Dendritic cell treated with granulocyte-macrophage colony-stimulating factor and Interleukin-4, amounts not matched to agents 40 ng/mL and 50 ng/mL, for 4 days (primary cell): ENCODE data around the gene WDHD1.
A peak's percentile ranks its signal among the peaks of the same experiment; 100 is the strongest.
"Not testable (repeated sequence)": the region's sequence is repeated elsewhere in the genome, so short reads cannot be mapped to it uniquely, and the experiment has no call there.

Experiments used
- H3K27ac Mint-ChIP-seq: one replicate; pipeline ENCODE4 v1.8.0; 2022; ENCODE audit warnings: mild to moderate bottlenecking, mixed read lengths
- H3K27me3 Mint-ChIP-seq: one replicate; pipeline ENCODE4 v1.8.0; 2022; ENCODE audit warnings: mild to moderate bottlenecking, mixed read lengths
- H3K36me3 Mint-ChIP-seq: one replicate; pipeline ENCODE4 v1.8.0; 2022; ENCODE audit warnings: low read depth, mixed read lengths
- H3K4me1 Mint-ChIP-seq: one replicate; pipeline ENCODE4 v1.8.0; 2022; ENCODE audit warnings: low read depth, mixed read lengths
- H3K4me3 Mint-ChIP-seq: one replicate; pipeline ENCODE4 v1.8.0; 2022; ENCODE audit warnings: mild to moderate bottlenecking, moderate library complexity, mixed read lengths
- H3K9me3 Mint-ChIP-seq: one replicate; pipeline ENCODE4 v1.8.0; 2022; ENCODE audit warnings: mixed read lengths
- intact Hi-C: fragments of 100-400 bp; cut with micrococcal nuclease; formaldehyde crosslinking; loops from one replicate; pipeline ENCODE4 v1.15.0; 2022

Gene WDHD1

GRCh38 chr14:55053500-55053899 lies 26.6 kb upstream of the WDHD1 start:
- no peak overlapping the region for H3K4me3 Mint-ChIP-seq
- H3K27me3 Mint-ChIP-seq: no peaks in the 10 kb centered on the region
- no peak overlapping the region for H3K27ac Mint-ChIP-seq
- H3K4me1 Mint-ChIP-seq: peaks cover 29% of the 10 kb centered on the region
- no peaks in the 10 kb centered on the region for H3K9me3 Mint-ChIP-seq
- peaks cover 34% of the 10 kb centered on the region for H3K36me3 Mint-ChIP-seq
- intact Hi-C loops: loop anchor here (10.0 kb wide), 1 partner anchor 221 kb away; the partner anchor contains the start of gene FBXO34

GRCh38 chr14:55053018-55053417 lies 26.1 kb upstream of the WDHD1 start:
- Mint-ChIP-seq H3K27ac (no peak overlapping the region), H3K27me3 (no peaks in the 10 kb centered on the region), H3K9me3 (no peaks in the 10 kb centered on the region), H3K4me1 (peaks cover 29% of the 10 kb centered on the region), H3K4me3 (peak overlapping the region; percentile 86), H3K36me3 (peaks cover 29% of the 10 kb centered on the region)
- intact Hi-C loops: loop anchor here (10.0 kb wide), 1 partner anchor 222 kb away; the partner anchor contains the start of gene FBXO34

GRCh38 chr14:55052269-55052930 lies 25.5 kb upstream of the WDHD1 start:
- intact Hi-C loops: loop anchor here (10.0 kb wide), 1 partner anchor 222 kb away; the partner anchor contains the start of gene FBXO34
- Mint-ChIP-seq H3K36me3 (peaks cover 23% of the 10 kb centered on the region), H3K27me3 (no peaks in the 10 kb centered on the region), H3K9me3 (no peaks in the 10 kb centered on the region), H3K4me1 (peaks cover 29% of the 10 kb centered on the region), H3K27ac (peak overlapping the region; percentile 92), H3K4me3 (peak overlapping the region; percentile 86)

GRCh38 chr14:55051423-55052268 lies 24.7 kb upstream of the WDHD1 start, which contains the start of gene MAPK1IP1L:
Gene MAPK1IP1L, plus strand, starts transcription at chr14:55051647. Its CDS starts 10,037 bp downstream, at chr14:55061684.
- peak within 1 kb of the TSS; percentile 92 for H3K27ac Mint-ChIP-seq
- no peaks in the 10 kb centered on the region for H3K9me3 Mint-ChIP-seq
- peaks cover 23% of the 10 kb centered on the region for H3K36me3 Mint-ChIP-seq
- H3K27me3 Mint-ChIP-seq: no peaks in the 10 kb centered on the region
- intact Hi-C loops: loop anchor here (2.0 to 10.0 kb wide), 2 partner anchors 25 to 223 kb away; partner anchors contain the start of genes FBXO34, SOCS4 and WDHD1
- H3K4me3 Mint-ChIP-seq: peak within 1 kb of the TSS; percentile 86
- peaks cover 29% of the 10 kb centered on the region for H3K4me1 Mint-ChIP-seq

GRCh38 chr14:55051165-55051422 lies 24.2 kb upstream of the WDHD1 start:
- intact Hi-C loops: loop anchor here (2.0 to 10.0 kb wide), 2 partner anchors 24 to 224 kb away; partner anchors contain the start of genes FBXO34, SOCS4 and WDHD1
- Mint-ChIP-seq H3K27me3 (no peaks in the 10 kb centered on the region), H3K27ac (peak overlapping the region; percentile 92), H3K36me3 (peaks cover 23% of the 10 kb centered on the region), H3K4me1 (peaks cover 29% of the 10 kb centered on the region), H3K9me3 (no peaks in the 10 kb centered on the region), H3K4me3 (peak overlapping the region; percentile 86)

- peaks cover 15% of the 10 kb centered on the region for H3K36me3 Mint-ChIP-seq
- no peak overlapping the region for H3K27ac Mint-ChIP-seq
- no peaks in the 10 kb centered on the region for H3K27me3 Mint-ChIP-seq
- peaks cover 25% of the 10 kb centered on the region for H3K4me1 Mint-ChIP-seq
- no peaks in the 10 kb centered on the region for H3K9me3 Mint-ChIP-seq
- intact Hi-C loops: no loop called here
- no peak overlapping the region for H3K4me3 Mint-ChIP-seq
Measured at GRCh38 chr14:55048900-55049436, 22.1 kb upstream of the WDHD1 start.

DNA sequence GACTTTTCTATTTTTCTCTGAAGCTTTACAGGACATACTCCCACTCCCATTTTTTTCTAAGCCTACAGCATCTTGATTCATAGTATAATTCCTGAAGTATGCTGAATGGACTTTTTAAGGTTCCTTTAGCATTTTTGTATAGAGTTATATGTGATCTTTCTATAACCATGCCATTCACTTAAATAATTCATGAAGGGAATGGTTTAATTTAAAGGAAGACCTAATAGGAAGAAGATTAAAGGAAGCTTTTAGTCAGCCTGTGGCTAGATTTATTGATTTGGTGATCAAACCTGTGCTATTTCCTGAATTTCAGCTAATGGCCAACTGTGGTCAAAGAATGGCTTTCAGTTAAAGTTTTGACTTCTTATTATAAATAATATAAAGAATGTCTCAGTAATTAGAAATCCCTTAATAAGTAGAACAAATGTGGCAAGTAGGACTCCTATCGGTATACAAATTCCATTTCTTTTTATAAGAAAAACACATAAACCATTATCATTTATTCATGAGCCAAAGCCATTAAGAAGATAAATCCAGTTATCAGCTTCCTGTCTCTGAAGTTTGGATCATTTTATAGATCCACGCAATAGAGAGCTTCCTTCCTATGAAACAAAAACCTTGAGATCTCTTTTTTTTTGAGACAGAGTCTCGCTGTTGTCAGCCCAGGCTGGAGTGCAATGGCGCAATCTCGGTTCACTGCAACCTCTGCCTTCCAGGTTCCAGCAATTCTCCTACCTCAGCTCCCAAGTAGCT lies 20.6 kb upstream of the WDHD1 start:
- Mint-ChIP-seq H3K27me3 (no peaks in the 10 kb centered on the region), H3K27ac (no peak overlapping the region), H3K36me3 (peaks cover 19% of the 10 kb centered on the region), H3K4me3 (no peak overlapping the region), H3K4me1 (peaks cover 11% of the 10 kb centered on the region), H3K9me3 (no peaks in the 10 kb centered on the region)
- intact Hi-C loops: no loop called here

DNA sequence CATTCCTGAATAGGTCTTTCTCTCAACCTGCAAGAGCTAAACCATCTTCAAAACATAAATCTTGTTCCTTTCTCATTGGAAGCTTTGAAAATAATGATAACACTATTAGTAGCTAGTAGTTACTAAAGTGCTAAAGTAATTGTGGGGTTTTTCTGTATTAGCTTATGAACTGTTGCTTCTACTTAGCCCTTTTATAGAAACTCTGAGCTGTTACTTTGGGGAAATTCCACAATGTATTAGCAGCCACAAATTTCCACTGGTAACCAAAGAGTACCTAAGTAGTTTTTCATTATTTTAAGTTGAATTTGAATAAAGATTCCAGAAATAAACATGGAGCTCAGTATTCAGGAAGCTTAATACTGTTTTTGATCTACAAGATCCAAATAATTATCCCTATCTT lies 18.2 kb upstream of the WDHD1 start:
- H3K9me3 Mint-ChIP-seq: no peaks in the 10 kb centered on the region
- H3K4me3 Mint-ChIP-seq: no peak overlapping the region
- peaks cover 27% of the 10 kb centered on the region for H3K36me3 Mint-ChIP-seq
- H3K27ac Mint-ChIP-seq: no peak overlapping the region
- intact Hi-C loops: no loop called here
- no peaks in the 10 kb centered on the region for H3K27me3 Mint-ChIP-seq
- H3K4me1 Mint-ChIP-seq: no peaks in the 10 kb centered on the region

DNA sequence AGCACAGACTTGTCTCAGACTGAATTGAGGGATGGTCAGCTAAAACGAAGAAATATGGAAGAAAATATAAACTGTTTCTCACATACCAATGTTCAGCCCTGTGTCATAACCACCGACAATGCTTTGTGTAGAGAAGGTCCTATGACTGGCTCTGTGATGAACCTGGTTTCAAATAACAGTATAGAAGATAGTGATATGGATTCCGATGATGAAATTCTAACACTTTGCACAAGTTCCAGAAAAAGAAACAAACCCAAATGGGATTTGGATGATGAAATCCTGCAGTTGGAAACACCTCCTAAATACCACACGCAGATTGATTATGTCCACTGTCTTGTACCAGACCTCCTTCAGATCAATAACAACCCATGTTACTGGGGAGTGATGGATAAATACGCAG lies 16.6 kb upstream of the WDHD1 start:
- H3K4me1 Mint-ChIP-seq: no peaks in the 10 kb centered on the region
- H3K9me3 Mint-ChIP-seq: no peaks in the 10 kb centered on the region
- peaks cover 42% of the 10 kb centered on the region for H3K36me3 Mint-ChIP-seq
- intact Hi-C loops: no loop called here
- H3K27ac Mint-ChIP-seq: no peak overlapping the region
- no peaks in the 10 kb centered on the region for H3K27me3 Mint-ChIP-seq
- H3K4me3 Mint-ChIP-seq: no peak overlapping the region

DNA sequence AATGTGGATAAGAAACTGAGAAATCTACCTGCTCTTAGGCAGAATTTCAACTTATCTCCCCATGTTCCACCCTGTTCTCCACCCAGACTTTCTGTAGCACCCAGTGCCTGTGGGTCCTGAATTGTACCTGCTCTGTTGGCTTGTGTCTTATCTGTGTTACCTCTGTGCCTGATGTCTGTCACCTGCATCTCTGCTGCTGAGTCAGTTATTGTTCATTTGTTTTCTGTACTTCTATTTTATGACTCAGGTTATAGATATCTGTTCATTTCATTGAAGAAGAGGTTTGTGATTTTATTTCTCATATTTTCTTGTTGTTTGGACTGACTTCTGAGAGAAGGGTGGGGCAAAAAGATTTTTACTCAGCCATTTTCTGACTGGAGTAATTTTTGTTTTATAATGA lies 11.8 kb upstream of the WDHD1 start:
- Mint-ChIP-seq H3K9me3 (no peaks in the 10 kb centered on the region), H3K27me3 (no peaks in the 10 kb centered on the region), H3K4me3 (no peak overlapping the region), H3K27ac (no peak overlapping the region), H3K36me3 (peaks cover 68% of the 10 kb centered on the region), H3K4me1 (no peaks in the 10 kb centered on the region)
- intact Hi-C loops: no loop called here

- peaks cover 61% of the 10 kb centered on the region for H3K36me3 Mint-ChIP-seq
- H3K27ac Mint-ChIP-seq, H3K27me3 Mint-ChIP-seq, intact Hi-C loops, H3K4me1 Mint-ChIP-seq, H3K9me3 Mint-ChIP-seq, H3K4me3 Mint-ChIP-seq: not testable (repeated sequence)
Measured at GRCh38 chr14:55037995-55038394, 11.1 kb upstream of the WDHD1 start.

DNA sequence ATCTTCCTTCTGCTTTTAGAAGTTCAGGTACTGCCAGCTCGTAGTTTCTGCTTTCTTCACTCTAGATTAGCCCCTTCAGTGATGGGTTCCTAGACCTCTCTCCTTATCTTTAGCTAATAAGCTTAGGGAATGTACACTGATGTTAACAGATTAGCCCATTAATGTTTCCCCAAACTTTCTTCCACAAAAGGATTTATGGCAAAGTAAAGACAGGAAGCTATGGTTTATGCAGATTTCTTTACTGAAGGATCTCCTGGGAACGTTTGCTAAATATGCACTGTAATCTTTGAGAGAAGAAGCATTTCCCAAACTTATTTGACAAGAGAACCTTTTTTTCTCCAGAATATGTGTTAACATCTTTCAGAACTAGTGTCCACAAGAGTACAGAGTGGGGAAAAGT lies 4.3 kb upstream of the WDHD1 start:
- H3K9me3 Mint-ChIP-seq: no peaks in the 10 kb centered on the region
- peaks cover 22% of the 10 kb centered on the region for H3K4me1 Mint-ChIP-seq
- intact Hi-C loops: no loop called here
- H3K27ac Mint-ChIP-seq: no peak overlapping the region
- peaks cover 31% of the 10 kb centered on the region for H3K36me3 Mint-ChIP-seq
- no peak overlapping the region for H3K4me3 Mint-ChIP-seq
- no peaks in the 10 kb centered on the region for H3K27me3 Mint-ChIP-seq

GRCh38 chr14:55028476-55028875 lies 1.6 kb upstream of the WDHD1 start:
- Mint-ChIP-seq H3K4me3 (peak overlapping the region; percentile 96), H3K27me3 (no peaks in the 10 kb centered on the region), H3K9me3 (no peaks in the 10 kb centered on the region), H3K36me3 (peaks cover 16% of the 10 kb centered on the region), H3K27ac (peak overlapping the region; percentile 96), H3K4me1 (peaks cover 33% of the 10 kb centered on the region)
- intact Hi-C loops: no loop called here
